Measurements from ENCODE around the gene RAD21L1. TPM values are rescaled to one million over a fixed set of nuclear protein-coding genes. Genes with fewer than 3 reads are reported as not detected.

RAD21L1 gene
- polyA plus RNA-seq, 3 donors: not detected

DNA sequence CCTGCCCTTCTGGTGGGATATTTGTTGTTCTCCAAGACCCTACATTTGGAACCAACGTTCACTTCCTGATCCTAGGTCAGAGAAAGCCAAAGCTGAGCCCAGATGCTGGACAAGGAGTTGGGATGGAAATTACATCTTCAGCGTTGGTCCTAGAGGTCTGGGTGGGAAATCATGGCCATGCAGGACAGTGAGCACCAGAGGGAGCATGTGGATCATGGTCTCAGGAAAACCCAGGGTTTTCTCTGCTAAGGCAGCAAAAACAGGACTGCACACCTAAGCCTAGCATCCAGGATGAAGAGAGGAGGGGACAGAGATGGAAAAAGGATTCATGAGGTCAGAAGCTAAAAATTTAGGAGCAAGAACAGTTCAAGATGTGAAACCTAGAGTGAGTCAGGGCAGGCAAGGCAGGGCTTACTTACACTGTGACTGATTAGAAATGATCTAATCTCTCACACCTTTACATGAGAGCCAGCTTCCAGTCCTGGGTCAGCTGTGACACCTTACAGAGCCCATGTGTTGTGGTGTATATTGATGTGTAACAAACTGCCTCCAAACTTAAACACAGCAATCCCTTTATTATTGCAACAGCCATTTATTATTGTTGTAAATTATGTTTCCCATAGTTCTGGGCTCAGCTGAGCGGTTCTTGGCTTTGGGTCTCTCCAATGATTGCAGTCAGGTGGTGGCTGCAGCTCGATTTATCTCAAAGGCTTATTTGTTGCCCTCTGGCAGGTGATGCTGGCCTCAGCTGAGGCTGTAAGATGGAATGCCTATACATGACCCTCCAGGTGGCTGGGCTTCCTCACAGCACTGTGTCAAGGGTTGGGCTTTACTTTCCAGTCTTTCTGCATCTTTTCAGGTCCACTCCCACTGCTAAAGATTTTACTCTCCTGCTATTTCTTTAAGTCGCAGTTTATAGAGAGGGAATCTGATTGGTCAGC is 16.1 kb upstream of the RAD21L1 start:
- no peak for TF ChIP-seq CTCF (IDR thresholded peaks at IDR 0.05)
- H3K4me2 ChIP-seq (replicated peaks; ENCODE audit: extremely low read depth, low read length, poor library complexity, severe bottlenecking): no peak overlapping the region
- Mint-ChIP-seq H3K9me3 (no peaks in the 10 kb centered on the region), H3K27ac (no peak overlapping the region), H3K36me3 (no peaks in the 10 kb centered on the region), H3K4me1 (peaks cover 3% of the 10 kb centered on the region), H3K4me3 (no peak overlapping the region), H3K27me3 (ENCODE audit: low read depth in 3 of 3) (peaks cover 5 to 14% (median 5%) of the 10 kb centered on the region in 3 donors)
- no peaks in the 10 kb centered on the region for H3K36me3 ChIP-seq (replicated peaks in 1 of 2; ENCODE audit: control insufficient read depth in 1 of 2, insufficient read depth in 2 of 2, low read length in 2 of 2)
- peaks cover 0 to 5% of the 10 kb centered on the region in 2 donors for H3K27me3 ChIP-seq (ENCODE audit: control insufficient read depth in 2 of 2, insufficient read depth in 2 of 2, low read length in 2 of 2)
- H3K9ac ChIP-seq (ENCODE audit: insufficient read depth, low read length, poor library complexity, severe bottlenecking): no peak overlapping the region
- intact Hi-C loops (cut with micrococcal nuclease): loop anchor here in 1 of 2 donors (5.0 kb wide), 2 partner anchors 252 to 397 kb away; no protein-coding TSS in a partner anchor
- 85% methylated on average over 3 of the region's 5 CpGs for WGBS (ENCODE audit: insufficient coverage)
- H3K27ac ChIP-seq (ENCODE audit: low read depth in 1 of 2, low read length in 2 of 2): no peak overlapping the region
- H4K20me1 ChIP-seq (ENCODE audit: insufficient read depth, low read length): no peaks in the 10 kb centered on the region
- H3K9me3 ChIP-seq (replicated peaks in 1 of 2; ENCODE audit: control insufficient read depth in 1 of 2, insufficient read depth in 1 of 2, low read length in 2 of 2): no peaks in the 10 kb centered on the region
- H2AFZ ChIP-seq (ENCODE audit: insufficient read depth, low read depth, low read length, poor library complexity, severe bottlenecking): no peak overlapping the region
- H3K79me2 ChIP-seq (ENCODE audit: insufficient read depth, low read length): no peaks in the 10 kb centered on the region
- no peak for DNase-seq
- no peaks in the 10 kb centered on the region for H3K4me1 ChIP-seq (ENCODE audit: control insufficient read depth in 1 of 2, insufficient read depth in 2 of 2, low read length in 2 of 2)
- H3K4me3 ChIP-seq (replicated peaks in 1 of 3; ENCODE audit: low read depth in 2 of 3, low read length in 3 of 3): no peak overlapping the region

- Mint-ChIP-seq H3K9me3 (no peaks in the 10 kb centered on the region), H3K4me3 (no peak overlapping the region), H3K27me3 (ENCODE audit: low read depth in 3 of 3) (peaks cover 5 to 14% (median 5%) of the 10 kb centered on the region in 3 donors), H3K27ac (no peak overlapping the region), H3K36me3 (no peaks in the 10 kb centered on the region), H3K4me1 (peaks cover 3% of the 10 kb centered on the region)
- WGBS (ENCODE audit: insufficient coverage): no CpG with 5 or more reads among the region's 1 CpG
- H2AFZ ChIP-seq (ENCODE audit: insufficient read depth, low read depth, low read length, poor library complexity, severe bottlenecking): no peak overlapping the region
- H3K4me1 ChIP-seq (ENCODE audit: control insufficient read depth in 1 of 2, insufficient read depth in 2 of 2, low read length in 2 of 2): no peaks in the 10 kb centered on the region
- intact Hi-C loops (cut with micrococcal nuclease): loop anchor here in 1 of 2 donors (5.0 kb wide), 2 partner anchors 253 to 398 kb away; no protein-coding TSS in a partner anchor
- H3K27ac ChIP-seq (ENCODE audit: low read depth in 1 of 2, low read length in 2 of 2): no peak overlapping the region
- H3K27me3 ChIP-seq (ENCODE audit: control insufficient read depth in 2 of 2, insufficient read depth in 2 of 2, low read length in 2 of 2): peaks cover 0 to 5% of the 10 kb centered on the region in 2 donors
- no peaks in the 10 kb centered on the region for H3K79me2 ChIP-seq (ENCODE audit: insufficient read depth, low read length)
- DNase-seq: no peak
- no peak overlapping the region for H3K9ac ChIP-seq (ENCODE audit: insufficient read depth, low read length, poor library complexity, severe bottlenecking)
- H4K20me1 ChIP-seq (ENCODE audit: insufficient read depth, low read length): no peaks in the 10 kb centered on the region
- H3K9me3 ChIP-seq (replicated peaks in 1 of 2; ENCODE audit: control insufficient read depth in 1 of 2, insufficient read depth in 1 of 2, low read length in 2 of 2): no peaks in the 10 kb centered on the region
- no peak for TF ChIP-seq CTCF (IDR thresholded peaks at IDR 0.05)
- no peaks in the 10 kb centered on the region for H3K36me3 ChIP-seq (replicated peaks in 1 of 2; ENCODE audit: control insufficient read depth in 1 of 2, insufficient read depth in 2 of 2, low read length in 2 of 2)
- no peak overlapping the region for H3K4me2 ChIP-seq (replicated peaks; ENCODE audit: extremely low read depth, low read length, poor library complexity, severe bottlenecking)
- H3K4me3 ChIP-seq (replicated peaks in 1 of 3; ENCODE audit: low read depth in 2 of 3, low read length in 3 of 3): no peak overlapping the region
Observed at GRCh38 chr20:1210501-1210900, 15.3 kb upstream of the RAD21L1 start.
